ENCODE data around the gene PTGFRN. TPM values are rescaled to one million over a fixed set of nuclear protein-coding genes. Genes with fewer than 3 reads are reported as not detected.

PTGFRN gene
- total and polyA plus RNA-seq, 2 experiments from 2014 or later, result 17.4 to 32.7 TPM

GRCh38 chr1:117029685-117030084 is 120.0 kb downstream of the PTGFRN start:
- Histone ChIP-seq H2AFZ (no peak overlapping the region), H3K27ac (ENCODE audit: low read depth) (no peak overlapping the region), H4K20me1 (replicated peaks; ENCODE audit: insufficient read depth) (no peaks in the 10 kb centered on the region), H3K36me3 (ENCODE audit: insufficient read depth) (no peaks in the 10 kb centered on the region), H3F3A (replicated peaks; ENCODE audit: low read depth) (no peaks in the 10 kb centered on the region), H3K4me3 (no peak overlapping the region), H3K79me2 (replicated peaks; ENCODE audit: insufficient read depth) (no peaks in the 10 kb centered on the region), H3K9me2 (ENCODE audit: insufficient read depth) (no peaks in the 10 kb centered on the region), H3K4me2 (no peak overlapping the region), H3K27me3 (ENCODE audit: insufficient read depth) (no peaks in the 10 kb centered on the region), H3K4me1 (ENCODE audit: insufficient read depth) (no peaks in the 10 kb centered on the region)
- no peaks in the 10 kb centered on the region for H3K36me3 Mint-ChIP-seq (ENCODE audit: low read depth)
- H3K27me3 Mint-ChIP-seq (ENCODE audit: insufficient read depth, low read depth, poor library complexity), result no peaks in the 10 kb centered on the region
- H3K4me1 Mint-ChIP-seq, result peaks cover 2% of the 10 kb centered on the region; the same call in 1 of the 3 replicates
- H3K9me3 Mint-ChIP-seq, result no peaks in the 10 kb centered on the region; the same call in 2 of the 3 replicates
- no peak overlapping the region for H3K4me3 Mint-ChIP-seq
- no peak for TF ChIP-seq EZH2 (IDR thresholded peaks at IDR 0.05; ENCODE audit: low read depth, unreplicated experiment)
- no peak for TF ChIP-seq ZNF331 (CRISPR knock-in tag; IDR thresholded peaks at IDR 0.05; ENCODE audit: low read depth)
- TF ChIP-seq NANOG (IDR thresholded peaks at IDR 0.05; ENCODE audit: borderline replicate concordance), result no peak
- TF ChIP-seq, protein P1, sequence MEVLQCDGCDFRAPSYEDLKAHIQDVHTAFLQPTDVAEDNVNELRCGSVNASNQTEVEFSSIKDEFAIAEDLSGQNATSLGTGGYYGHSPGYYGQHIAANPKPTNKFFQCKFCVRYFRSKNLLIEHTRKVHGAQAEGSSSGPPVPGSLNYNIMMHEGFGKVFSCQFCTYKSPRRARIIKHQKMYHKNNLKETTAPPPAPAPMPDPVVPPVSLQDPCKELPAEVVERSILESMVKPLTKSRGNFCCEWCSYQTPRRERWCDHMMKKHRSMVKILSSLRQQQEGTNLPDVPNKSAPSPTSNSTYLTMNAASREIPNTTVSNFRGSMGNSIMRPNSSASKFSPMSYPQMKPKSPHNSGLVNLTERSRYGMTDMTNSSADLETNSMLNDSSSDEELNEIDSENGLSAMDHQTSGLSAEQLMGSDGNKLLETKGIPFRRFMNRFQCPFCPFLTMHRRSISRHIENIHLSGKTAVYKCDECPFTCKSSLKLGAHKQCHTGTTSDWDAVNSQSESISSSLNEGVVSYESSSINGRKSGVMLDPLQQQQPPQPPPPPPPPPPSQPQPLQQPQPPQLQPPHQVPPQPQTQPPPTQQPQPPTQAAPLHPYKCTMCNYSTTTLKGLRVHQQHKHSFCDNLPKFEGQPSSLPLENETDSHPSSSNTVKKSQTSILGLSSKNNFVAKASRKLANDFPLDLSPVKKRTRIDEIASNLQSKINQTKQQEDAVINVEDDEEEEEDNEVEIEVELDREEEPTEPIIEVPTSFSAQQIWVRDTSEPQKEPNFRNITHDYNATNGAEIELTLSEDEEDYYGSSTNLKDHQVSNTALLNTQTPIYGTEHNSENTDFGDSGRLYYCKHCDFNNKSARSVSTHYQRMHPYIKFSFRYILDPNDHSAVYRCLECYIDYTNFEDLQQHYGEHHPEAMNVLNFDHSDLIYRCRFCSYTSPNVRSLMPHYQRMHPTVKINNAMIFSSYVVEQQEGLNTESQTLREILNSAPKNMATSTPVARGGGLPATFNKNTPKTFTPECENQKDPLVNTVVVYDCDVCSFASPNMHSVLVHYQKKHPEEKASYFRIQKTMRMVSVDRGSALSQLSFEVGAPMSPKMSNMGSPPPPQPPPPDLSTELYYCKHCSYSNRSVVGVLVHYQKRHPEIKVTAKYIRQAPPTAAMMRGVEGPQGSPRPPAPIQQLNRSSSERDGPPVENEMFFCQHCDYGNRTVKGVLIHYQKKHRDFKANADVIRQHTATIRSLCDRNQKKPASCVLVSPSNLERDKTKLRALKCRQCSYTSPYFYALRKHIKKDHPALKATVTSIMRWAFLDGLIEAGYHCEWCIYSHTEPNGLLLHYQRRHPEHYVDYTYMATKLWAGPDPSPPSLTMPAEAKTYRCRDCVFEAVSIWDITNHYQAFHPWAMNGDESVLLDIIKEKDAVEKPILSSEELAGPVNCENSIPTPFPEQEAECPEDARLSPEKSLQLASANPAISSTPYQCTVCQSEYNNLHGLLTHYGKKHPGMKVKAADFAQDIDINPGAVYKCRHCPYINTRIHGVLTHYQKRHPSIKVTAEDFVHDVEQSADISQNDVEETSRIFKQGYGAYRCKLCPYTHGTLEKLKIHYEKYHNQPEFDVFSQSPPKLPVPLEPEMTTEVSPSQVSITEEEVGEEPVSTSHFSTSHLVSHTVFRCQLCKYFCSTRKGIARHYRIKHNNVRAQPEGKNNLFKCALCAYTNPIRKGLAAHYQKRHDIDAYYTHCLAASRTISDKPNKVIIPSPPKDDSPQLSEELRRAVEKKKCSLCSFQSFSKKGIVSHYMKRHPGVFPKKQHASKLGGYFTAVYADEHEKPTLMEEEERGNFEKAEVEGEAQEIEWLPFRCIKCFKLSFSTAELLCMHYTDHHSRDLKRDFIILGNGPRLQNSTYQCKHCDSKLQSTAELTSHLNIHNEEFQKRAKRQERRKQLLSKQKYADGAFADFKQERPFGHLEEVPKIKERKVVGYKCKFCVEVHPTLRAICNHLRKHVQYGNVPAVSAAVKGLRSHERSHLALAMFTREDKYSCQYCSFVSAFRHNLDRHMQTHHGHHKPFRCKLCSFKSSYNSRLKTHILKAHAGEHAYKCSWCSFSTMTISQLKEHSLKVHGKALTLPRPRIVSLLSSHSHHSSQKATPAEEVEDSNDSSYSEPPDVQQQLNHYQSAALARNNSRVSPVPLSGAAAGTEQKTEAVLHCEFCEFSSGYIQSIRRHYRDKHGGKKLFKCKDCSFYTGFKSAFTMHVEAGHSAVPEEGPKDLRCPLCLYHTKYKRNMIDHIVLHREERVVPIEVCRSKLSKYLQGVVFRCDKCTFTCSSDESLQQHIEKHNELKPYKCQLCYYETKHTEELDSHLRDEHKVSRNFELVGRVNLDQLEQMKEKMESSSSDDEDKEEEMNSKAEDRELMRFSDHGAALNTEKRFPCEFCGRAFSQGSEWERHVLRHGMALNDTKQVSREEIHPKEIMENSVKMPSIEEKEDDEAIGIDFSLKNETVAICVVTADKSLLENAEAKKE (CRISPR knock-in tag; IDR thresholded peaks at IDR 0.05), result no peak
- no peak for TF ChIP-seq CREB1 (CRISPR knock-in tag; IDR thresholded peaks at IDR 0.05; ENCODE audit: low read depth)
- ATAC-seq (no peak), DNase-seq (ENCODE audit: low spot score) (no peak)
- H3K27ac Mint-ChIP-seq, result no peak overlapping the region

GRCh38 chr1:117030271-117030877 is 120.7 kb downstream of the PTGFRN start:
- Histone ChIP-seq H4K20me1 (replicated peaks; ENCODE audit: insufficient read depth) (no peaks in the 10 kb centered on the region), H2AFZ (no peak overlapping the region), H3K27me3 (ENCODE audit: insufficient read depth) (no peaks in the 10 kb centered on the region), H3K4me3 (no peak overlapping the region), H3K4me1 (ENCODE audit: insufficient read depth) (no peaks in the 10 kb centered on the region), H3K79me2 (replicated peaks; ENCODE audit: insufficient read depth) (no peaks in the 10 kb centered on the region), H3K27ac (ENCODE audit: low read depth) (no peak overlapping the region), H3F3A (replicated peaks; ENCODE audit: low read depth) (no peaks in the 10 kb centered on the region), H3K36me3 (ENCODE audit: insufficient read depth) (no peaks in the 10 kb centered on the region), H3K4me2 (no peak overlapping the region), H3K9me2 (ENCODE audit: insufficient read depth) (no peaks in the 10 kb centered on the region)
- H3K4me3 Mint-ChIP-seq, result no peak overlapping the region
- no peak for DNase-seq (ENCODE audit: low spot score)
- no peaks in the 10 kb centered on the region for H3K27me3 Mint-ChIP-seq (ENCODE audit: insufficient read depth, low read depth, poor library complexity)
- H3K27ac Mint-ChIP-seq, result no peak overlapping the region
- peaks cover 9% of the 10 kb centered on the region for H3K4me1 Mint-ChIP-seq
- H3K9me3 Mint-ChIP-seq, result no peaks in the 10 kb centered on the region; the same call in 2 of the 3 replicates
- ATAC-seq, result no peak
- H3K36me3 Mint-ChIP-seq (ENCODE audit: low read depth), result no peaks in the 10 kb centered on the region
- no peak for TF ChIP-seq NANOG (IDR thresholded peaks at IDR 0.05; ENCODE audit: borderline replicate concordance)
- TF ChIP-seq REST (IDR thresholded peaks at IDR 0.05; ENCODE audit: unreplicated experiment), result no peak
- TF ChIP-seq STAT1 (IDR thresholded peaks at IDR 0.05; ENCODE audit: unreplicated experiment), result no peak
- TF ChIP-seq EZH2 (IDR thresholded peaks at IDR 0.05; ENCODE audit: low read depth, unreplicated experiment), result no peak
- TF ChIP-seq ZNF331 (CRISPR knock-in tag; IDR thresholded peaks at IDR 0.05; ENCODE audit: low read depth), result no peak
- TF ChIP-seq CREB1 (CRISPR knock-in tag; IDR thresholded peaks at IDR 0.05; ENCODE audit: low read depth), result no peak
